HEK293 (cell line): ENCODE measurements around the gene CCDC14.

ENCODE experiments used
- CTCF ChIA-PET: fragments of 350-600 bp; formaldehyde crosslinking; extraction: SDS; loops from one replicate; lab custom pipeline; 2021; ENCODE audit warnings: antibody characterized with exemption; lab: Yijun Ruan, JAX
- POLR2A ChIA-PET: fragments of 300-600 bp; formaldehyde crosslinking; extraction: SDS; loops from one replicate; lab custom pipeline; 2020; ENCODE audit warnings: antibody characterized with exemption, inconsistent platforms; lab: Yijun Ruan, JAX
- H3K27ac ChIP-seq: fragments of 200-500 bp; sonication (Bioruptor generic); 2 replicates; pipeline ENCODE4 v1.5.1; 2014; ENCODE audit warnings: low read depth, low read length, control low read depth, inconsistent platforms; ENCODE audit errors: extremely low read depth
- H3K36me3 ChIP-seq, 2 experiments: fragments of 200-500 bp in 1 of 2; sonication (Bioruptor generic) in 1 of 2; 1 replicate in 1 of 2; 2 replicates in 1 of 2; pipeline ENCODE4 v1.5.1; 2014 to 2017; ENCODE audit warnings: inconsistent platforms in 2 of 2, low read length in 2 of 2; ENCODE audit not compliant: control insufficient read depth in 2 of 2, insufficient read depth in 1 of 2
- H3K4me1 ChIP-seq: fragments of 200-500 bp; sonication (Bioruptor generic); 2 replicates; pipeline ENCODE4 v1.5.1; 2014; ENCODE audit warnings: mild to moderate bottlenecking, low read length, inconsistent platforms; ENCODE audit not compliant: control insufficient read depth, insufficient read depth
- H3K4me3 ChIP-seq: 2 replicates; pipeline ENCODE4 v1.5.1; 2011; ENCODE audit warnings: low read depth, mild to moderate bottlenecking, control low read depth, low read length, moderate library complexity
- H3K9me3 ChIP-seq: fragments of 200-500 bp; sonication (Bioruptor generic); 2 replicates; pipeline ENCODE4 v1.5.1; 2014; ENCODE audit warnings: low read depth, low read length, inconsistent platforms; ENCODE audit not compliant: control insufficient read depth, insufficient read depth
- BCL11B ChIP-seq: fragments of 450-650 bp; formaldehyde crosslinking; IDR thresholded peaks from 2 replicates; pipeline ENCODE4 v1.5.1; 2016; ENCODE audit warnings: low read depth, missing biosample characterization, missing genetic modification characterization
- KLF1 ChIP-seq: fragments of 450-650 bp; formaldehyde crosslinking; IDR thresholded peaks from 2 replicates; pipeline ENCODE4 v1.5.1; 2016; ENCODE audit warnings: missing biosample characterization, missing genetic modification characterization
- KLF10 ChIP-seq: fragments of 450-650 bp; IDR thresholded peaks from 2 replicates; pipeline ENCODE4 v1.5.1; 2018; ENCODE audit warnings: missing biosample characterization, mild to moderate bottlenecking, missing genetic modification characterization
- OSR2 ChIP-seq: fragments of 450-650 bp; formaldehyde crosslinking; IDR thresholded peaks from 2 replicates; pipeline ENCODE4 v1.5.1; 2016; ENCODE audit warnings: missing biosample characterization, missing genetic modification characterization
- PRDM1 ChIP-seq: fragments of 450-650 bp; formaldehyde crosslinking; IDR thresholded peaks from 2 replicates; pipeline ENCODE4; 2016; ENCODE audit warnings: missing biosample characterization, missing genetic modification characterization
- RBAK ChIP-seq: fragments of 450-650 bp; formaldehyde crosslinking; IDR thresholded peaks from 2 replicates; pipeline ENCODE4 v1.5.1; 2016; ENCODE audit warnings: missing biosample characterization, missing genetic modification characterization
- SP2 ChIP-seq: fragments of 450-650 bp; formaldehyde crosslinking; IDR thresholded peaks from 2 replicates; pipeline ENCODE4 v1.5.1; 2016; ENCODE audit warnings: missing biosample characterization, missing genetic modification characterization
- SP3 ChIP-seq: fragments of 450-650 bp; formaldehyde crosslinking; IDR thresholded peaks from 2 replicates; pipeline ENCODE4 v1.5.1; 2016; ENCODE audit warnings: missing biosample characterization, missing genetic modification characterization
- TRIM28 ChIP-seq: IDR thresholded peaks from 2 replicates; pipeline ENCODE4 v1.6.1; 2011; ENCODE audit warnings: low read length, control low read depth, borderline replicate concordance
- YY1 ChIP-seq: fragments of 450-650 bp; formaldehyde crosslinking; IDR thresholded peaks from 2 replicates; pipeline ENCODE4 v1.5.1; 2018; ENCODE audit warnings: missing biosample characterization, missing genetic modification characterization
- ZNF10 ChIP-seq: fragments of 450-650 bp; formaldehyde crosslinking; IDR thresholded peaks from 2 replicates; pipeline ENCODE4 v1.5.1; 2017; ENCODE audit warnings: missing biosample characterization, missing genetic modification characterization
- ZNF112 ChIP-seq: fragments of 450-650 bp; formaldehyde crosslinking; IDR thresholded peaks from 2 replicates; pipeline ENCODE4 v1.5.0; 2017; ENCODE audit warnings: missing biosample characterization, missing genetic modification characterization
- ZNF121 ChIP-seq: fragments of 450-650 bp; formaldehyde crosslinking; IDR thresholded peaks from 2 replicates; pipeline ENCODE4 v1.5.1; 2016; ENCODE audit warnings: missing biosample characterization, missing genetic modification characterization
- ZNF133 ChIP-seq: fragments of 450-650 bp; formaldehyde crosslinking; IDR thresholded peaks from 2 replicates; pipeline ENCODE4 v1.5.1; 2016; ENCODE audit warnings: missing biosample characterization, missing genetic modification characterization
- ZNF155 ChIP-seq: fragments of 450-650 bp; formaldehyde crosslinking; IDR thresholded peaks from 2 replicates; pipeline ENCODE4 v1.5.1; 2016; ENCODE audit warnings: missing biosample characterization, missing genetic modification characterization
- ZNF157 ChIP-seq: fragments of 450-650 bp; formaldehyde crosslinking; IDR thresholded peaks from 2 replicates; pipeline ENCODE4 v1.5.1; 2016; ENCODE audit warnings: missing biosample characterization, missing genetic modification characterization
- ZNF202 ChIP-seq: fragments of 450-650 bp; formaldehyde crosslinking; IDR thresholded peaks from 2 replicates; pipeline ENCODE4 v1.5.1; 2016; ENCODE audit warnings: missing biosample characterization, missing genetic modification characterization, borderline replicate concordance
- ZNF324 ChIP-seq: fragments of 450-650 bp; formaldehyde crosslinking; IDR thresholded peaks from 2 replicates; pipeline ENCODE4 v1.5.1; 2016; ENCODE audit warnings: missing biosample characterization, missing genetic modification characterization
- ZNF341 ChIP-seq: fragments of 450-650 bp; formaldehyde crosslinking; IDR thresholded peaks from 2 replicates; pipeline ENCODE4; 2016; ENCODE audit warnings: low read depth, missing biosample characterization, missing genetic modification characterization
- ZNF350 ChIP-seq: fragments of 450-650 bp; formaldehyde crosslinking; IDR thresholded peaks from 2 replicates; pipeline ENCODE4 v1.5.0; 2017; ENCODE audit warnings: missing biosample characterization, mild to moderate bottlenecking, missing genetic modification characterization
- ZNF433 ChIP-seq: fragments of 450-650 bp; formaldehyde crosslinking; IDR thresholded peaks from 2 replicates; pipeline ENCODE4 v1.5.1; 2016; ENCODE audit warnings: missing biosample characterization, missing genetic modification characterization, low read depth
- ZNF518A ChIP-seq: fragments of 450-650 bp; formaldehyde crosslinking; conservative IDR thresholded peaks from 2 replicates; pipeline ENCODE4 v1.5.1; 2016; ENCODE audit warnings: low read depth, missing biosample characterization, missing genetic modification characterization
- ZNF558 ChIP-seq: fragments of 450-650 bp; formaldehyde crosslinking; IDR thresholded peaks from 2 replicates; pipeline ENCODE4 v1.5.1; 2016; ENCODE audit warnings: missing biosample characterization, missing genetic modification characterization
- ZNF621 ChIP-seq: fragments of 450-650 bp; formaldehyde crosslinking; IDR thresholded peaks from 2 replicates; pipeline ENCODE4 v1.5.1; 2017; ENCODE audit warnings: missing biosample characterization, missing genetic modification characterization
- ZNF776 ChIP-seq: fragments of 450-650 bp; formaldehyde crosslinking; IDR thresholded peaks from 2 replicates; pipeline ENCODE4 v1.5.0; 2017; ENCODE audit warnings: missing biosample characterization, missing genetic modification characterization, borderline replicate concordance
- ZNF843 ChIP-seq: fragments of 450-650 bp; formaldehyde crosslinking; IDR thresholded peaks from 2 replicates; pipeline ENCODE4 v1.5.1; 2016; ENCODE audit warnings: missing biosample characterization, missing genetic modification characterization
- TF ChIP-seq, protein P1 (sequence below): fragments of 450-650 bp; formaldehyde crosslinking; IDR thresholded peaks from 2 replicates; pipeline ENCODE4 v1.5.1; 2016; ENCODE audit warnings: missing biosample characterization, missing genetic modification characterization
- TF ChIP-seq, protein P2 (sequence below): fragments of 450-650 bp; formaldehyde crosslinking; IDR thresholded peaks from 2 replicates; pipeline ENCODE4 v1.5.1; 2016; ENCODE audit warnings: missing biosample characterization, missing genetic modification characterization
- TF ChIP-seq, protein P3 (sequence below): fragments of 450-650 bp; formaldehyde crosslinking; IDR thresholded peaks from 2 replicates; pipeline ENCODE4 v1.5.1; 2016; ENCODE audit warnings: missing biosample characterization, missing genetic modification characterization, low read depth
- TF ChIP-seq, protein P4 (sequence below): fragments of 450-650 bp; formaldehyde crosslinking; IDR thresholded peaks from 2 replicates; pipeline ENCODE4 v1.5.1; 2016; ENCODE audit warnings: missing biosample characterization, missing genetic modification characterization

CCDC14 gene

DNA sequence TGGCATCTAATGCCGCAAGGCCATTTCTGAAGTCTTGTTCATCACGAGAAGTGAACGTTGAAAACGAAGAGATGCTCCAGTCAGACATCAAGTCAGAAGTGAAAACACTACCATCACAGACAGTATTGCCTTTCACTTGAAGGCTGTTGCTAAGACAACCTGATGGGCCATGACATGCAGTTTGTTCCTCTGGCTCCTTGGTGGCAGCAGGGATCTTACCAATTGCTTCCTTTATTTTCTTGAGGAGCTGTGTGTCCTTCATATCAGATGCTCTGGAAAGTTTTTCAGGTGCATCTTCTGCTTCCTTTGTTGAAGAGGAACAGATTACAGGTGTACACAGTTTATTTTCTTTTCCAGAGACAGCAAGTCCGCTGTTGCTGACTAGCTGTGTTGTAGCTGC, 46.2 kb downstream of the CCDC14 start (continued):
- TF ChIP-seq OSR2 (tag by site-specific recombination) (no peak), SP3 (no peak), RBAK (no peak), ZNF518A (tag by site-specific recombination) (no peak), ZNF350 (tag by site-specific recombination) (no peak), PRDM1 (no peak), ZNF121 (tag by site-specific recombination) (no peak), KLF1 (no peak), ZNF10 (tag by site-specific recombination) (no peak), ZNF324 (tag by site-specific recombination) (no peak), ZNF112 (no peak)
- TF ChIP-seq, protein P1, sequence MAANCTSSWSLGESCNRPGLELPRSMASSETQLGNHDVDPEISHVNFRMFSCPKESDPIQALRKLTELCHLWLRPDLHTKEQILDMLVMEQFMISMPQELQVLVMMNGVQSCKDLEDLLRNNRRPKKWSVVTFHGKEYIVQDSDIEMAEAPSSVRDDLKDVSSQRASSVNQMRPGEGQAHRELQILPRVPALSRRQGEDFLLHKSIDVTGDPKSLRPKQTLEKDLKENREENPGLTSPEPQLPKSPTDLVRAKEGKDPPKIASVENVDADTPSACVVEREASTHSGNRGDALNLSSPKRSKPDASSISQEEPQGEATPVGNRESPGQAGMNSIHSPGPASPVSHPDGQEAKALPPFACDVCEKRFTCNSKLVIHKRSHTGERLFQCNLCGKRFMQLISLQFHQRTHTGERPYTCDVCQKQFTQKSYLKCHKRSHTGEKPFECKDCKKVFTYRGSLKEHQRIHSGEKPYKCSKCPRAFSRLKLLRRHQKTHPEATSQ (tag by site-specific recombination), result no peak
- TF ChIP-seq, protein P2, sequence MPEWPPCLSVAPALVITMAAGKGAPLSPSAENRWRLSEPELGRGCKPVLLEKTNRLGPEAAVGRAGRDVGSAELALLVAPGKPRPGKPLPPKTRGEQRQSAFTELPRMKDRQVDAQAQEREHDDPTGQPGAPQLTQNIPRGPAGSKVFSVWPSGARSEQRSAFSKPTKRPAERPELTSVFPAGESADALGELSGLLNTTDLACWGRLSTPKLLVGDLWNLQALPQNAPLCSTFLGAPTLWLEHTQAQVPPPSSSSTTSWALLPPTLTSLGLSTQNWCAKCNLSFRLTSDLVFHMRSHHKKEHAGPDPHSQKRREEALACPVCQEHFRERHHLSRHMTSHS (tag by site-specific recombination), result no peak
- TF ChIP-seq, protein P3, sequence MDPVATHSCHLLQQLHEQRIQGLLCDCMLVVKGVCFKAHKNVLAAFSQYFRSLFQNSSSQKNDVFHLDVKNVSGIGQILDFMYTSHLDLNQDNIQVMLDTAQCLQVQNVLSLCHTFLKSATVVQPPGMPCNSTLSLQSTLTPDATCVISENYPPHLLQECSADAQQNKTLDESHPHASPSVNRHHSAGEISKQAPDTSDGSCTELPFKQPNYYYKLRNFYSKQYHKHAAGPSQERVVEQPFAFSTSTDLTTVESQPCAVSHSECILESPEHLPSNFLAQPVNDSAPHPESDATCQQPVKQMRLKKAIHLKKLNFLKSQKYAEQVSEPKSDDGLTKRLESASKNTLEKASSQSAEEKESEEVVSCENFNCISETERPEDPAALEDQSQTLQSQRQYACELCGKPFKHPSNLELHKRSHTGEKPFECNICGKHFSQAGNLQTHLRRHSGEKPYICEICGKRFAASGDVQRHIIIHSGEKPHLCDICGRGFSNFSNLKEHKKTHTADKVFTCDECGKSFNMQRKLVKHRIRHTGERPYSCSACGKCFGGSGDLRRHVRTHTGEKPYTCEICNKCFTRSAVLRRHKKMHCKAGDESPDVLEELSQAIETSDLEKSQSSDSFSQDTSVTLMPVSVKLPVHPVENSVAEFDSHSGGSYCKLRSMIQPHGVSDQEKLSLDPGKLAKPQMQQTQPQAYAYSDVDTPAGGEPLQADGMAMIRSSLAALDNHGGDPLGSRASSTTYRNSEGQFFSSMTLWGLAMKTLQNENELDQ (tag by site-specific recombination), result no peak

DNA sequence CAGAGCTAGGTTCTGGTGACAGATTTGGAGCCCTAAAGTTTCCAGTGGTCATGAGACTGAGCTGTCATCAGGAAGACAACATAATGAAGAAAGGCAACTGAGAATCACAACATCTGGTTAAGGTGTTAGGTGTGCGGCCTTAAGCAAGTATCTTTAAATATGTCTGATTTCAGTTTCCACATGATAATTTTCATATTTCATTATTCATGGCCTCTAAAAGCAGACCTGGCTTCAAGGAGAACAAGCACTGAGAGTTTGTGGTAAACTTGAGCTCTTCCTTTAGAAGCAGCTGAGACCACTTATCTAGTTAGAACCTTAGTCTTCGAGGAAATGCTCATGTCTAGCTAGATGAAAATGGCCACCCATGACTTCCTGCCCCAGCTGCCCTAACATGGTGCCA, 51.2 kb downstream of the CCDC14 start:
- Histone ChIP-seq H3K36me3 (peaks cover 3 to 6% of the 10 kb centered on the region in 2 experiments; a peak in 2 of 3 replicates), H3K9me3 (no peaks in the 10 kb centered on the region), H3K4me3 (no peak overlapping the region), H3K27ac (no peak overlapping the region), H3K4me1 (no peaks in the 10 kb centered on the region)
- POLR2A ChIA-PET, result no interaction called here
- CTCF ChIA-PET, result interaction anchor here (0.7 to 1.0 kb wide), 2 partner anchors 27 to 268 kb away, joined by 3 read pairs; no protein-coding TSS in a partner anchor
- TF ChIP-seq ZNF776 (no peak), ZNF558 (tag by site-specific recombination) (no peak), ZNF341 (tag by site-specific recombination) (no peak), TRIM28 (no peak), SP2 (tag by site-specific recombination) (no peak), KLF10 (no peak), ZNF843 (tag by site-specific recombination) (no peak), ZNF133 (tag by site-specific recombination) (no peak), OSR2 (tag by site-specific recombination) (no peak), YY1 (tag by site-specific recombination) (no peak), ZNF621 (no peak), ZNF202 (tag by site-specific recombination) (no peak), BCL11B (tag by site-specific recombination) (no peak), ZNF157 (tag by site-specific recombination) (no peak), ZNF433 (tag by site-specific recombination) (no peak), ZNF155 (tag by site-specific recombination) (no peak), ZNF10 (tag by site-specific recombination) (no peak)
- TF ChIP-seq, protein P4, sequence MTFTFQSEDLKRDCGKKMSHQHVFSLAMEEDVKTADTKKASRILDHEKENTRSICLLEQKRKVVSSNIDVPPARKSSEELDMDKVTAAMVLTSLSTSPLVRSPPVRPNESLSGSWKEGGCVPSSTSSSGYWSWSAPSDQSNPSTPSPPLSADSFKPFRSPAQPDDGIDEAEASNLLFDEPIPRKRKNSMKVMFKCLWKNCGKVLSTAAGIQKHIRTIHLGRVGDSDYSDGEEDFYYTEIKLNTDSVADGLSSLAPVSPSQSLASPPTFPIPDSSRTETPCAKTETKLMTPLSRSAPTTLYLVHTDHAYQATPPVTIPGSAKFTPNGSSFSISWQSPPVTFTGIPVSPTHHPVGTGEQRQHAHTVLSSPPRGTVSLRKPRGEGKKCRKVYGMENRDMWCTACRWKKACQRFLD, result no peak
